ENCODE measurements around the gene GCG.

Gene GCG

DNA sequence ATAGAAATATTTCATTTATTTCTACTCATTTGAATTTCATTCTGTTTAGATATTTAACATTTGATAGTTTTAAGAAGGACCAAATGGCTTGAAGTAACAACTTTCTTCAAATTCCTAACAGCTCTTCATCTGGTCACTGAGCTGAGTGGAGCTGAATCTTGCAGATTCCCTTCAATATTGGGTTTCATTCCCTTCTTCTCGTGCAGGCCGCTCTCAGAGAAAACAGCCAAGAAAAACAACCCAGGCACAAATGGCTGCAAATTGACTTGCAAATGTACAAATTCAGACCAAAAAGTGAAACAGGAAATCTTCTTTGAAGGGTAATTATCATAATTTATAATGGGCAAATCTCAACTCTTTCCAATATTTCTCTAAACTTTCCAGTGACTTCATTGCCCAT is 30.3 kb upstream of the GCG start:
- TF ChIP-seq, protein P1, sequence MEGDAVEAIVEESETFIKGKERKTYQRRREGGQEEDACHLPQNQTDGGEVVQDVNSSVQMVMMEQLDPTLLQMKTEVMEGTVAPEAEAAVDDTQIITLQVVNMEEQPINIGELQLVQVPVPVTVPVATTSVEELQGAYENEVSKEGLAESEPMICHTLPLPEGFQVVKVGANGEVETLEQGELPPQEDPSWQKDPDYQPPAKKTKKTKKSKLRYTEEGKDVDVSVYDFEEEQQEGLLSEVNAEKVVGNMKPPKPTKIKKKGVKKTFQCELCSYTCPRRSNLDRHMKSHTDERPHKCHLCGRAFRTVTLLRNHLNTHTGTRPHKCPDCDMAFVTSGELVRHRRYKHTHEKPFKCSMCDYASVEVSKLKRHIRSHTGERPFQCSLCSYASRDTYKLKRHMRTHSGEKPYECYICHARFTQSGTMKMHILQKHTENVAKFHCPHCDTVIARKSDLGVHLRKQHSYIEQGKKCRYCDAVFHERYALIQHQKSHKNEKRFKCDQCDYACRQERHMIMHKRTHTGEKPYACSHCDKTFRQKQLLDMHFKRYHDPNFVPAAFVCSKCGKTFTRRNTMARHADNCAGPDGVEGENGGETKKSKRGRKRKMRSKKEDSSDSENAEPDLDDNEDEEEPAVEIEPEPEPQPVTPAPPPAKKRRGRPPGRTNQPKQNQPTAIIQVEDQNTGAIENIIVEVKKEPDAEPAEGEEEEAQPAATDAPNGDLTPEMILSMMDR (IDR thresholded peaks at IDR 0.05): no peak
- H3K4me3 ChIP-seq (ENCODE audit: low read depth in 1 of 2, low read length in 1 of 2): no peak overlapping the region
- no peaks in the 10 kb centered on the region for H3K36me3 ChIP-seq
- no peaks in the 10 kb centered on the region for H3K4me1 ChIP-seq (ENCODE audit: control insufficient read depth in 1 of 2, insufficient read depth in 1 of 2, low read depth in 1 of 2, low read length in 1 of 2)
- H3K9me3 ChIP-seq: no peaks in the 10 kb centered on the region
- no peaks in the 10 kb centered on the region for H3K27me3 ChIP-seq
- no peak overlapping the region for H3K27ac ChIP-seq

DNA sequence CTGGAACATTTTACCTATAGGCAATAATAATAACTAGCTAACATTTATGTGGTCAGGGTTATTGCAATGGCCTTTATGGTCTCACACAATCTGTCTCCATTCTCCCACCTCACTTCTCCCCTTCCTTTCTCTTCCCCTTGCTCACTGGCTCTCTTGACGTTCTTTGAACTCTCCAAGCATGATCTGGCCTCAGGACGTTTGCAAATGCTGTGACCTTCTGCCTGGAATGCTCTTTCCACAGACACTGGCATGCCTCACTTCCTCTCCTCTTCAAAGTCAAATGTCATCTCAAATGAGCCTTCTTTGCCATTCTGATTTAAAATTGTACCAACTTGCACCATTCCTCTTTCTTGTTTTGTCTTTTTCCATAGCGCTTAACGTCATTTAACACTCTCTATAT is 25.3 kb upstream of the GCG start:
- H3K36me3 ChIP-seq: no peaks in the 10 kb centered on the region
- H3K4me3 ChIP-seq (ENCODE audit: low read depth in 1 of 2, low read length in 1 of 2): no peak overlapping the region
- TF ChIP-seq, protein P1 (IDR thresholded peaks at IDR 0.05): no peak
- no peaks in the 10 kb centered on the region for H3K4me1 ChIP-seq (ENCODE audit: control insufficient read depth in 1 of 2, insufficient read depth in 1 of 2, low read depth in 1 of 2, low read length in 1 of 2)
- peaks cover 4% of the 10 kb centered on the region for H3K27me3 ChIP-seq
- no peaks in the 10 kb centered on the region for H3K9me3 ChIP-seq
- no peak overlapping the region for H3K27ac ChIP-seq

DNA sequence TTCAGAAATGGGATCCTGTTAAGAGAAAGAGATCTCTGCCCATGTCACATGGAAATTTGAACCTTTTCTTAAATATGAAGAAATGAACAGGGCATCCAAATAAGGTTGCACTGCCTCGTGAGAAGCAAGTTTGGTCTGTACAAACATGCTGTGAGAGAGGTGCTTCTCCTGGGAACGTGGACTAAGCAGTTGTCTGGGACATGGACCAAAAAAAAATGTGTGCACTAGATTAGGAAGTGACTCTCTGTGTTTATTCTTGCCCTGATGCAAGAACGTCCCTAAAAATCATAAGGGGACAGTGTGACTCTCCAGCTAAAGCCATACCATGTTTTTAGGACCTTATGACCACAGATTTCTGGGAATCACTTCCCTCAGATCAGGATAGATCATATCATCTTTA is 23.7 kb upstream of the GCG start:
- Histone ChIP-seq H3K27ac (no peak overlapping the region), H3K9me3 (no peaks in the 10 kb centered on the region), H3K36me3 (no peaks in the 10 kb centered on the region), H3K4me3 (ENCODE audit: low read depth in 1 of 2, low read length in 1 of 2) (no peak overlapping the region), H3K27me3 (peaks cover 10% of the 10 kb centered on the region), H3K4me1 (ENCODE audit: control insufficient read depth in 1 of 2, insufficient read depth in 1 of 2, low read depth in 1 of 2, low read length in 1 of 2) (no peaks in the 10 kb centered on the region)
- TF ChIP-seq, protein P1 (IDR thresholded peaks at IDR 0.05): no peak

DNA sequence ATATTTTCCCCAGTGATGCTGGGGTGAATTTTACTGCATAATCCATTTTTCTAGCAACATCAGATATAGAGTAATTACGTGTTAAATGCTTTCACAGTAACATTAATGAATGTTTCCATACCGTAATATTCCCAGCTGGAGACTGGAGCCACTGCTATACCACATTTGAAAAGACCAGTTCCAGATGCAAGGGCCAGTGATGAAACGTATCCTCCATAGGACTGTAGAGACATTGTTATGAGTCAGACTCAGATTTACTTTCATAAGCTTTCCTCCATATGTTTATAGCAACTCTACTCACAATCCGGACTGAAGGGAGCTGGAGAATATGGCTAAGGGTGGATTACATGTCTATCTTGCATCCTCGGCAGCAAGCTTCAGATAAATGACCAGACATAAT is 22.7 kb upstream of the GCG start:
- Histone ChIP-seq H3K4me1 (ENCODE audit: control insufficient read depth in 1 of 2, insufficient read depth in 1 of 2, low read depth in 1 of 2, low read length in 1 of 2) (no peaks in the 10 kb centered on the region), H3K36me3 (no peaks in the 10 kb centered on the region), H3K27ac (no peak overlapping the region), H3K4me3 (ENCODE audit: low read depth in 1 of 2, low read length in 1 of 2) (no peak overlapping the region), H3K27me3 (peaks cover 10% of the 10 kb centered on the region), H3K9me3 (no peaks in the 10 kb centered on the region)
- TF ChIP-seq, protein P1 (IDR thresholded peaks at IDR 0.05): no peak

DNA sequence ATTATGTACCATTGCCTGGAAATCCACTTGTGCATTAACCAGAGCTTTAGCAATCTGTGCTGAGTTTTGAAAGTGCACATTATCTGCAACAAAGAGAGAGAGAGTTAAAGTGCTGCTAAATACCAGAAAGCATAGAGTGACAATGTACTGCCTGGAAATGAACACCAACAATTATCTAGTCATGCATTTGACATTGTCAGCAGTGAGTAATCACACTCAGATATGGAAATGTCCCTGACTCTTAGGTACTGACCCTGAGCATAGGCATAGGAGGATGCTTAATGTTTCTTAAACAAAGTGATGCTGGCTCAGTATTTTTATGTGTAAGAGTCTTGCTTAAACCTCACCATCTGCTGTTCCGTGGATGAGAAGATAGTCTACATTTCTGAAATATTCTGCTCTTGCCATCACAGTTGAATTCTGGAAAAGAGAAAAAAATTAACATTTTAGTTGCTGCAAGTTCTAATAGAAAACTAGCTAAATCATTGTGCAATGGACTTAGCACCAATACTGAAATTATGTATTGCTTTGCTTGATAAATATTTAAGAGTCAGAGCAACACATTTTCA is 20.8 kb upstream of the GCG start:
- no peaks in the 10 kb centered on the region for H3K4me1 ChIP-seq (ENCODE audit: control insufficient read depth in 1 of 2, insufficient read depth in 1 of 2, low read depth in 1 of 2, low read length in 1 of 2)
- H3K4me3 ChIP-seq (ENCODE audit: low read depth in 1 of 2, low read length in 1 of 2): no peak overlapping the region
- no peak overlapping the region for H3K27ac ChIP-seq
- no peaks in the 10 kb centered on the region for H3K36me3 ChIP-seq
- H3K27me3 ChIP-seq: peaks cover 10% of the 10 kb centered on the region
- TF ChIP-seq, protein P1 (IDR thresholded peaks at IDR 0.05): no peak
- H3K9me3 ChIP-seq: no peaks in the 10 kb centered on the region

DNA sequence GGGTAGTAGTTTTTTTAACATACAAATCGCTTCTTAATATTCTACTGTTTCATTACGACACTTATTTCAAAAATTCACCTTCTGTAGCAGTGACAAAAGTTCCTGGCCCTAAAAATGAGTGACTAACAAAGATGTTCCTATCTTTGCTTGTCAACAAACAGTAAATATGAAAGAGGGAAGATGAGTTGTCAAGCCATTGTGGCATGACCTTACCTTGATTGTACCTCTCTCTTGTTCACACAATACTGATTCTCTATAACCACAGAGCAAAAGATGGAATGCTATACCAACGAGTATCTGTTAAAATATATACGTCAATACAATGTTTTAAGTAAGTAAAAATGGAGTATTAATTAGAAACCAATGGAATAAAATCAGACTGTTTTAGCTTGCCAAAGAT is 14.7 kb upstream of the GCG start:
- Histone ChIP-seq H3K4me3 (ENCODE audit: low read depth in 1 of 2, low read length in 1 of 2) (no peak overlapping the region), H3K36me3 (no peaks in the 10 kb centered on the region), H3K4me1 (ENCODE audit: control insufficient read depth in 1 of 2, insufficient read depth in 1 of 2, low read depth in 1 of 2, low read length in 1 of 2) (no peaks in the 10 kb centered on the region), H3K27me3 (peaks cover 6% of the 10 kb centered on the region), H3K27ac (no peak overlapping the region), H3K9me3 (no peaks in the 10 kb centered on the region)
- TF ChIP-seq, protein P1 (IDR thresholded peaks at IDR 0.05): no peak

Measured in neutrophil (primary cell).